NCI-H82 (cell line): Measurements from ENCODE around the gene PABPN1.
A peak's percentile ranks its signal among the peaks of the same experiment; 100 is the strongest.
"Not testable (repeated sequence)": the region's sequence is repeated elsewhere in the genome, so short reads cannot be mapped to it uniquely, and the experiment has no call there.

ENCODE experiments used
- DNase-seq: peaks from one replicate; lab custom pipeline; 2025; lab: John Stamatoyannopoulos, UW

PABPN1 gene

GRCh38 chr14:23301288-23301968 lies 19.8 kb upstream of the PABPN1 start:
- peak; percentile 100 for DNase-seq

GRCh38 chr14:23301969-23302289 lies 19.3 kb upstream of the PABPN1 start:
- DNase-seq: no peak

GRCh38 chr14:23302290-23303225 lies 18.7 kb upstream of the PABPN1 start, which contains the start of gene PPP1R3E:
TSS of gene PPP1R3E (minus strand) at chr14:23302859. CDS start at chr14:23302576, 283 bp downstream.
- DNase-seq: peak; percentile 100

- DNase-seq: peak; percentile 100
These were observed 14.7 kb upstream of the PABPN1 start, which contains the start of gene BCL2L2 for GRCh38 chr14:23306412-23307145. TSS of gene BCL2L2 (plus strand) at chr14:23306833. CDS start at chr14:23307768, 935 bp downstream.

GRCh38 chr14:23307146-23307530 lies 14.1 kb upstream of the PABPN1 start:
- DNase-seq: no peak

- no peak for DNase-seq
These were observed 13.3 kb upstream of the PABPN1 start for GRCh38 chr14:23307687-23308644.

GRCh38 chr14:23308721-23309445 lies 12.4 kb upstream of the PABPN1 start:
- DNase-seq: no peak

- DNase-seq: no peak
These were observed 10.7 kb upstream of the PABPN1 start for GRCh38 chr14:23310546-23310945.

- DNase-seq: no peak
These were observed 5.0 kb upstream of the PABPN1 start for GRCh38 chr14:23316300-23316699.

- no peak for DNase-seq
These were observed 1.3 kb upstream of the PABPN1 start for GRCh38 chr14:23319746-23320583.

GRCh38 chr14:23321572-23322547 lies 603 bp downstream of the PABPN1 start:
- peak; percentile 90 for DNase-seq

- DNase-seq: no peak
These were observed 1.6 kb downstream of the PABPN1 start for GRCh38 chr14:23322568-23323517.

- DNase-seq: no peak
These were observed 2.7 kb downstream of the PABPN1 start for GRCh38 chr14:23323838-23324454.

- no peak for DNase-seq
These were observed 3.2 kb downstream of the PABPN1 start for GRCh38 chr14:23324455-23324846.

- no peak for DNase-seq
These were observed 3.7 kb downstream of the PABPN1 start for GRCh38 chr14:23324993-23325392.

GRCh38 chr14:23325746-23326145 lies 4.5 kb downstream of the PABPN1 start:
- DNase-seq: not testable (repeated sequence)
